HepG2 (cell line): Measurements from ENCODE around the gene CLIC5. TPM values are rescaled to one million over a fixed set of nuclear protein-coding genes. Genes with fewer than 3 reads are reported as not detected.

Experiments used
- ADNP ChIP-seq: sonication (generic); formaldehyde crosslinking; IDR thresholded peaks from 2 replicates; pipeline ENCODE4 v1.4.0; 2020; ENCODE audit warnings: missing genetic modification reagents
- AGO1 ChIP-seq: fragments of 200-400 bp; formaldehyde crosslinking; IDR thresholded peaks from 2 replicates; pipeline ENCODE4 v1.6.1; 2017; ENCODE audit warnings: mild to moderate bottlenecking, low read depth, low read length, moderate library complexity; ENCODE audit not compliant: poor library complexity, severe bottlenecking
- ARID2 ChIP-seq: sonication (generic); formaldehyde crosslinking; IDR thresholded peaks from 2 replicates; pipeline ENCODE4 v1.8.1; 2022; ENCODE audit warnings: mild to moderate bottlenecking, missing genetic modification reagents, borderline replicate concordance
- BCL6 ChIP-seq: IDR thresholded peaks from 2 replicates; pipeline ENCODE4 v1.6.1; 2016; ENCODE audit warnings: missing genetic modification reagents, missing compliant biosample characterization
- CEBPB ChIP-seq: IDR thresholded peaks from 2 replicates; pipeline ENCODE4 v1.6.1; 2011; ENCODE audit warnings: low read depth, low read length, improper control_type of control experiment, borderline replicate concordance
- GFI1 ChIP-seq: sonication (generic); formaldehyde crosslinking; IDR thresholded peaks from 2 replicates; pipeline ENCODE4 v1.5.0; 2020; ENCODE audit warnings: missing genetic modification reagents, mild to moderate bottlenecking, borderline replicate concordance
- GPN1 ChIP-seq: sonication (generic); formaldehyde crosslinking; IDR thresholded peaks from 2 replicates; pipeline ENCODE4 v1.5.1; 2020; ENCODE audit warnings: missing genetic modification reagents, borderline replicate concordance
- GTF3A ChIP-seq: sonication (generic); formaldehyde crosslinking; conservative IDR thresholded peaks from 2 replicates; pipeline ENCODE4 v1.4.0; 2020; ENCODE audit warnings: mild to moderate bottlenecking, missing genetic modification reagents
- HNF4A ChIP-seq: sonication (generic); formaldehyde crosslinking; IDR thresholded peaks from 2 replicates; pipeline ENCODE4 v1.4.0; 2020; ENCODE audit warnings: missing genetic modification reagents
- HNRNPUL1 ChIP-seq: fragments of 200-400 bp; formaldehyde crosslinking; IDR thresholded peaks from 2 replicates; pipeline ENCODE4 v1.6.1; 2017; ENCODE audit warnings: low read depth, mild to moderate bottlenecking, low read length, moderate library complexity
- KDM2A ChIP-seq: sonication (generic); formaldehyde crosslinking; IDR thresholded peaks from 2 replicates; pipeline ENCODE4 v1.4.0; 2020; ENCODE audit warnings: low read depth, missing genetic modification reagents, borderline replicate concordance
- NFKB2 ChIP-seq: sonication (generic); formaldehyde crosslinking; IDR thresholded peaks from 2 replicates; pipeline ENCODE4 v1.4.0; 2020; ENCODE audit warnings: missing genetic modification reagents, borderline replicate concordance
- NFYC ChIP-seq: IDR thresholded peaks from 2 replicates; pipeline ENCODE4 v1.6.1; 2016; ENCODE audit warnings: missing genetic modification reagents, missing compliant biosample characterization
- RAD21 ChIP-seq: fragments of 450-650 bp; formaldehyde crosslinking; IDR thresholded peaks from 2 replicates; pipeline ENCODE4 v1.5.0; 2020; ENCODE audit warnings: mild to moderate bottlenecking
- SP2 ChIP-seq: sonication (generic); formaldehyde crosslinking; IDR thresholded peaks from 2 replicates; pipeline ENCODE4 v1.5.1; 2020; ENCODE audit warnings: mild to moderate bottlenecking, missing genetic modification reagents
- SPEN ChIP-seq: sonication (generic); formaldehyde crosslinking; IDR thresholded peaks from 2 replicates; pipeline ENCODE4 v1.5.1; 2020; ENCODE audit warnings: low read depth, mild to moderate bottlenecking, missing genetic modification reagents
- SRSF9 ChIP-seq: fragments of 200-400 bp; formaldehyde crosslinking; IDR thresholded peaks from 2 replicates; pipeline ENCODE4 v1.6.1; 2018; ENCODE audit warnings: borderline replicate concordance, mild to moderate bottlenecking, low read depth, low read length; ENCODE audit not compliant: insufficient read depth, poor library complexity, severe bottlenecking
- ZFP82 ChIP-seq: sonication (generic); formaldehyde crosslinking; IDR thresholded peaks from 2 replicates; pipeline ENCODE4 v1.5.1; 2020; ENCODE audit warnings: mild to moderate bottlenecking, missing genetic modification reagents, borderline replicate concordance
- ZKSCAN5 ChIP-seq: sonication (generic); formaldehyde crosslinking; IDR thresholded peaks from 2 replicates; pipeline ENCODE4 v1.5.1; 2020; ENCODE audit warnings: mild to moderate bottlenecking, missing genetic modification reagents
- ZMYM3 ChIP-seq: sonication (generic); formaldehyde crosslinking; IDR thresholded peaks from 2 replicates; pipeline ENCODE4 v1.5.1; 2020; ENCODE audit warnings: mild to moderate bottlenecking, missing genetic modification reagents
- ZNF354B ChIP-seq: sonication (generic); formaldehyde crosslinking; IDR thresholded peaks from 2 replicates; pipeline ENCODE4 v1.8.0; 2022; ENCODE audit warnings: mild to moderate bottlenecking, missing genetic modification reagents
- ZNF552 ChIP-seq: sonication (generic); formaldehyde crosslinking; IDR thresholded peaks from 2 replicates; pipeline ENCODE4 v1.9.0; 2022; ENCODE audit warnings: missing genetic modification reagents, mild to moderate bottlenecking, borderline replicate concordance
- ZNF562 ChIP-seq: sonication (generic); formaldehyde crosslinking; IDR thresholded peaks from 2 replicates; pipeline ENCODE4 v1.8.0; 2022; ENCODE audit warnings: missing genetic modification reagents, borderline replicate concordance
- ZNF737 ChIP-seq: sonication (generic); formaldehyde crosslinking; IDR thresholded peaks from 2 replicates; pipeline ENCODE4 v1.5.0; 2020; ENCODE audit warnings: missing genetic modification reagents, mild to moderate bottlenecking, borderline replicate concordance
- ZSCAN25 ChIP-seq: sonication (generic); formaldehyde crosslinking; IDR thresholded peaks from 2 replicates; pipeline ENCODE4 v1.8.0; 2022; ENCODE audit warnings: mild to moderate bottlenecking, missing genetic modification reagents
- polyA plus RNA-seq, 8 experiments: library from polyadenylated mRNA; depleted of rRNA in 3 of 8; stranded (reverse) in 7 of 8; unstranded in 1 of 8; fragments of >200 nt; fragmentation: Illumina TruSeq in 4 of 8; extraction: Trizol in 4 of 8; gene quantifications; 2 replicates each; pipeline versions ENCODE4 v1.2.1 to v1.2.3, GENCODE V29; 2011 to 2016; ENCODE audit warnings: low read depth in 4 of 8, missing spikeins in 1 of 8, mixed read lengths in 1 of 8; ENCODE audit not compliant: insufficient read depth in 1 of 8
- total RNA-seq, 5 experiments: library from RNA; depleted of rRNA; stranded (reverse); fragments of >200 nt; fragmentation: Illumina TruSeq; extraction: Trizol; gene quantifications; 2 replicates each; pipeline ENCODE4 v1.2.3, GENCODE V29; 2016; ENCODE audit warnings: low read depth in 1 of 5
- TF ChIP-seq, protein P1 (sequence below), 2 experiments: sonication (generic) in 1 of 2; formaldehyde crosslinking in 1 of 2; IDR thresholded peaks; 2 replicates each; pipeline versions ENCODE4 v1.4.0 to v1.6.1; 2016 to 2020; ENCODE audit warnings: borderline replicate concordance in 1 of 2, low read depth in 1 of 2, mild to moderate bottlenecking in 1 of 2, missing genetic modification reagents in 1 of 2
- TF ChIP-seq, protein P2 (sequence below): sonication (generic); formaldehyde crosslinking; IDR thresholded peaks from 2 replicates; pipeline ENCODE4 v1.5.0; 2020; ENCODE audit warnings: missing genetic modification reagents

The CLIC5 gene
- total and polyA plus RNA-seq, 2 of the 13 experiments (the other 11 are each of a cell fraction or from before 2014, with no cell fraction given), result not detected

DNA sequence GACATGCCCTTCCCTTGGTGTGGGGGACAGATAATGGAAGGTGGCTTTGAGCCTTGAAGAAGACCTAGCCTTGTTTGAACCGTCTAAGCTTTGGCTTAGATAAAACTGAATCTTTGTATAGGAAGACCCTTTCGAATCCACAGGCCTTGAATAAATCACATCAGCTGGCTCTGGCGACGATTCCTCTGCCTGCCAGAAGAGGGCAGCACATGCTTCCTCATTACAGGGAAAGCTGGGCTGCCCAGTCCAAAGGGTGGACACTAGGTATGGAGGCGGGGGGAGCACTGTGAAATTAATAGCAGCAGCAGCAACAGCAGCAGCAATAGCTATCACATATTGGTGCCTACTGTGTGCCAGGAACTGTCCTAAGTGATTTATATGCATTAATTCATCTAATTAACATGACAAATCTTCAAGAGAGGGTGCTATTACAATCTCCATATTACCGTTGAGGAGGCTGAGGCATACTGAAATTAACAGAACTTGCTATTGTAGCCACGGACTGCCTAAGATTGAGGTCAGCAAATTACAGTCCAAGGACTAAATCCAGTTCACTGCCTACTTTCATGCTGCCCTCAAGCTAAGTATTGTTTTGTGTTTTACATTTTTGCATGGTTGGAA is 85.1 kb downstream of the CLIC5 start (continued):
- TF ChIP-seq, protein P1, sequence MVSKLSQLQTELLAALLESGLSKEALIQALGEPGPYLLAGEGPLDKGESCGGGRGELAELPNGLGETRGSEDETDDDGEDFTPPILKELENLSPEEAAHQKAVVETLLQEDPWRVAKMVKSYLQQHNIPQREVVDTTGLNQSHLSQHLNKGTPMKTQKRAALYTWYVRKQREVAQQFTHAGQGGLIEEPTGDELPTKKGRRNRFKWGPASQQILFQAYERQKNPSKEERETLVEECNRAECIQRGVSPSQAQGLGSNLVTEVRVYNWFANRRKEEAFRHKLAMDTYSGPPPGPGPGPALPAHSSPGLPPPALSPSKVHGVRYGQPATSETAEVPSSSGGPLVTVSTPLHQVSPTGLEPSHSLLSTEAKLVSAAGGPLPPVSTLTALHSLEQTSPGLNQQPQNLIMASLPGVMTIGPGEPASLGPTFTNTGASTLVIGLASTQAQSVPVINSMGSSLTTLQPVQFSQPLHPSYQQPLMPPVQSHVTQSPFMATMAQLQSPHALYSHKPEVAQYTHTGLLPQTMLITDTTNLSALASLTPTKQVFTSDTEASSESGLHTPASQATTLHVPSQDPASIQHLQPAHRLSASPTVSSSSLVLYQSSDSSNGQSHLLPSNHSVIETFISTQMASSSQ (IDR thresholded peaks at IDR 0.05; ENCODE audit: low read depth), result no peak
- TF ChIP-seq, protein P1 (CRISPR knock-in tag; IDR thresholded peaks at IDR 0.05; ENCODE audit: borderline replicate concordance), result no peak
- TF ChIP-seq AGO1 (no peak), ZFP82 (CRISPR knock-in tag) (no peak), CEBPB (no peak), SPEN (CRISPR knock-in tag) (no peak), ADNP (CRISPR knock-in tag) (no peak), HNF4A (CRISPR knock-in tag) (0 out of 2 replicates have a peak, but pooled peaks have one; percentile 10), HNRNPUL1 (no peak), ZNF354B (CRISPR knock-in tag) (no peak), SP2 (no peak), ZKSCAN5 (CRISPR knock-in tag) (no peak), GPN1 (no peak), ARID2 (CRISPR knock-in tag) (no peak), ZNF552 (CRISPR knock-in tag) (no peak), SRSF9 (no peak), ZNF562 (CRISPR knock-in tag) (no peak), RAD21 (peak; percentile 58), ZMYM3 (CRISPR knock-in tag) (no peak), GTF3A (CRISPR knock-in tag) (no peak), NFKB2 (no peak), BCL6 (no peak), GFI1 (CRISPR knock-in tag) (0 out of 2 replicates have a peak, but pooled peaks have one; percentile 57), ZNF737 (CRISPR knock-in tag) (no peak), ZSCAN25 (no peak), KDM2A (CRISPR knock-in tag) (peak; percentile 45; the same call in 1 of the 2 replicates), NFYC (no peak)
- TF ChIP-seq, protein P2, sequence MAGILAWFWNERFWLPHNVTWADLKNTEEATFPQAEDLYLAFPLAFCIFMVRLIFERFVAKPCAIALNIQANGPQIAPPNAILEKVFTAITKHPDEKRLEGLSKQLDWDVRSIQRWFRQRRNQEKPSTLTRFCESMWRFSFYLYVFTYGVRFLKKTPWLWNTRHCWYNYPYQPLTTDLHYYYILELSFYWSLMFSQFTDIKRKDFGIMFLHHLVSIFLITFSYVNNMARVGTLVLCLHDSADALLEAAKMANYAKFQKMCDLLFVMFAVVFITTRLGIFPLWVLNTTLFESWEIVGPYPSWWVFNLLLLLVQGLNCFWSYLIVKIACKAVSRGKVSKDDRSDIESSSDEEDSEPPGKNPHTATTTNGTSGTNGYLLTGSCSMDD (CRISPR knock-in tag), result no peak
